ENCODE data around the gene SEC23A. TPM values are rescaled to one million over a fixed set of nuclear protein-coding genes. Genes with fewer than 3 reads are reported as not detected.
"Not testable (repeated sequence)": the region's sequence is repeated elsewhere in the genome, so short reads cannot be mapped to it uniquely, and the experiment has no call there.

Gene SEC23A
- polyA plus RNA-seq, 2 of the 4 experiments (the other 2 are of a cell fraction) = 96.4 to 176 TPM

DNA sequence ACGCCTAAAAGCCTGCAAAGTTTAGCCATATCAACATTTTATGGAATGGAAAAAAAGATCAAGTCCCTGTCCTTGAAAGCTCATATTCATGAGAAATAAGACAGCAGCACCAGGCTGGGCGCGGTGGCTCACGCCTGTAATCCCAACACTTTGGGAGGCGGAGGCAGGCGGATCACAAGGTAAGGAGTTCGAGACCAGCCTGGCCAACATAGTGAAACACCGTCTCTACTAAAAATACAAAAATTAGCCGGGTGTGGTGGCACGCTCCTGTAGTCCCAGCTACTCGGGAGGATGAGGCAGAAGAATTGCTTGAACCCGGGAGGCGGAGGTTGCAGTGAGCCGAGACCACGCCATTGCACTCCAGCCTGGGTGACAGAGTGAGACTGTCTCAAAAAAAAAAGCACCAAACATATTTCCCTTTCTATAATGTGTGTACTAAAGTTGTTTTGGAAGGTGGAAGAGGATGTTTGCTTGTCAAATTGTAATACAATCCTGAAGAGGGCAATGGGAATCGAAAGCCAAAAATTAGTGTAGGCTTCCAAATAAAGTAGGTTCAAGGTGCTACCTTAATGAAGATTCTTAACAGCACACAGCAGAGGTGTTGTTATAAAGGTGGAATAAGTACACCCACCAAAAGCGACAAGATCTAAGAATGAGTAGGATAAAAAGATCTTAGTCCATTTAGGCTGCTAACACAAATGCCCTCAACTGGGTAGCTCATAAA, 1.2 kb upstream of the SEC23A start:
- WGBS (ENCODE audit: missing lambda C conversion rate) = 88% methylated on average over 17 of the region's 17 CpGs
- H3K27ac ChIP-seq = peak overlapping the region; percentile 97
- H3K4me1 ChIP-seq = peaks cover 18% of the 10 kb centered on the region
- POLR2A ChIA-PET = interaction anchor here (1.3 to 2.2 kb wide), 3 partner anchors 66 to 322 kb away, joined by 3 to 34 read pairs (median 5); partner anchors contain the start of gene TRAPPC6B
- H3K9me3 ChIP-seq; ATAC-seq; DNase-seq (ENCODE audit: low read depth in 1 of 2, low spot score in 1 of 2); FAIRE-seq: not testable (repeated sequence)
- CTCF ChIA-PET = interaction anchor here (0.5 to 2.2 kb wide), 2 partner anchors 85 to 322 kb away, joined by 3 to 11 read pairs; no protein-coding TSS in a partner anchor
- peak overlapping the region; percentile 82 for H3K4me2 ChIP-seq
- peak overlapping the region; percentile 90 for H3K4me3 ChIP-seq

DNA sequence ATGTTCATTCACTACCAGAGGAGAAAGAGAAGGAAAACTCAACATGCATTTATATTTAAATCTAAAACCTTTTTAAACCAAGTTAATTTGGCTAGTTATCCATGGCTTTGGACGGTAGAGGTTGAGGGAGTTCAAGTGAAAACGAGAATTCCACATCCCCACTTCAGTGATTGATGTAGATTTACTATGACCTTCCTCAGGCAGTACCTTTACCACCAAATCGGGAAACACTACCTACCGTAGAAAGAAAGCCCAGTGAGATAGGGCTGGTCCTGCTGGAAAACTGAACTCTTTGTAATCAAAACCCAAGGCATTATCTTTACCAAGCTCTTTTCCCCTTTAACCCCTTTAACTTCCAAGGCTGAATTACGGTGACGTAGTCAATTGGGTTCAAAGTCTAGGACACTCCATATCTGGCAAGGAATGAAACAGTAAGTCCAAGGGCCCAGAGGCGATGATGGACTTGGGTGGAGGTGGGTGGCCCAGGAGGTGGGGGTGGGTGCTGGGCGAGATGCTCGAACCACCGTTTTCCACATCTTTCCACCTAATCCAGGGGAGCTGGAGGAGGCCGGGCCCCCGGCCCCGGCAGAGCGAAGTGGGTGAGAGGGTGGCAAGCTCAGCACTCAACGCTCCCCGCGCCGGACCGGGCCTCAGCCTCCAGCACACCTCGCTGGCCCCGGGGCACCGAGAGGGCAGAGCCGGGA, 618 bp downstream of the SEC23A start:
- CTCF ChIA-PET = interaction anchor here (0.6 to 2.2 kb wide), 7 partner anchors 30 to 324 kb away, joined by 3 to 11 read pairs (median 3); no protein-coding TSS in a partner anchor
- DNase-seq (ENCODE audit: low read depth in 1 of 2, low spot score in 1 of 2) (peak; percentile 34 to 71), ATAC-seq (peak; percentile 69 to 73), FAIRE-seq (no peak)
- peak overlapping the region; percentile 66 for H3K4me2 ChIP-seq
- peak overlapping the region; percentile 97 for H3K27ac ChIP-seq
- WGBS (ENCODE audit: missing lambda C conversion rate) = 2% methylated on average over 14 of the region's 23 CpGs
- peak overlapping the region; percentile 90 for H3K4me3 ChIP-seq
- POLR2A ChIA-PET = interaction anchor here (0.7 to 2.2 kb wide), 14 partner anchors 11 to 330 kb away, joined by 3 to 34 read pairs (median 4); partner anchors contain the start of genes FBXO33, GEMIN2, PNN and TRAPPC6B
- TF ChIP-seq, protein P1, sequence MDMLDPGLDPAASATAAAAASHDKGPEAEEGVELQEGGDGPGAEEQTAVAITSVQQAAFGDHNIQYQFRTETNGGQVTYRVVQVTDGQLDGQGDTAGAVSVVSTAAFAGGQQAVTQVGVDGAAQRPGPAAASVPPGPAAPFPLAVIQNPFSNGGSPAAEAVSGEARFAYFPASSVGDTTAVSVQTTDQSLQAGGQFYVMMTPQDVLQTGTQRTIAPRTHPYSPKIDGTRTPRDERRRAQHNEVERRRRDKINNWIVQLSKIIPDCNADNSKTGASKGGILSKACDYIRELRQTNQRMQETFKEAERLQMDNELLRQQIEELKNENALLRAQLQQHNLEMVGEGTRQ (IDR thresholded peaks at IDR 0.05) = no peak
- TF ChIP-seq MYC (IDR thresholded peaks at IDR 0.05; ENCODE audit: borderline replicate concordance, low read length) (no peak), CBX8 (IDR thresholded peaks at IDR 0.05) (no peak), NR3C1 (IDR thresholded peaks at IDR 0.05) (no peak), POLR2A (IDR thresholded peaks at IDR 0.05; ENCODE audit: low read length) (no peak), RAD21 (conservative IDR thresholded peaks at IDR 0.05 in 1 of 2, IDR thresholded peaks at IDR 0.05 in 1 of 2) (no peak), HEYL (CRISPR knock-in tag; IDR thresholded peaks at IDR 0.05) (no peak)
- H3K4me1 ChIP-seq = peaks cover 21% of the 10 kb centered on the region
- no peaks in the 10 kb centered on the region for H3K9me3 ChIP-seq

DNA sequence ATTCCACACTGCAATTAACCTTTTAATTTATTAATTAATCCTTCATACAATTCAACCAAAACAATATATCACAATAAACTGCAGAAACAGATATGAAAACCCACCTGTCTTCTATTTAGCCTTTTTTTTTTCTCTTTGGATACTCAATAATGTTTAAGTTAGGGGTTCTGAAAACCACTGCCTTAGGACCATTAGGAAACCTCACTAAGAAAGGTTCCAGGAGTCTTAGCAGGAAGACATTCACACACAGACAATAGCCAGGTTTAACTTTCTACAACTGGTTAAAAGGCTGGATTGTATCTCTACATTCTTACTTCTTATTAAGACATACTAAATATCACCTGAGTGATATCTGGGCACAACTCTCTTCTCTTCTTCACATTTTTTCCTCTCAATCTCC, 3.3 kb downstream of the SEC23A start:
- ChIA-PET CTCF (interaction anchor here (1.3 kb wide), 1 partner anchor 327 kb away, joined by 3 read pairs; no protein-coding TSS in a partner anchor), POLR2A (interaction anchor here (0.7 kb wide), 1 partner anchor 325 kb away, joined by 5 read pairs; no protein-coding TSS in a partner anchor)
- H3K4me2 ChIP-seq = peak overlapping the region; percentile 15; the same call in 1 of the 3 replicates
- no peak overlapping the region for H3K4me3 ChIP-seq
- peaks cover 25% of the 10 kb centered on the region for H3K4me1 ChIP-seq
- TF ChIP-seq FOSB (CRISPR knock-in tag; IDR thresholded peaks at IDR 0.05) (no peak), NFE2L2 (conservative IDR thresholded peaks at IDR 0.05; ENCODE audit: low read length) (no peak)
- no peaks in the 10 kb centered on the region for H3K9me3 ChIP-seq
- DNase-seq (ENCODE audit: low read depth in 1 of 2, low spot score in 1 of 2) (no peak), FAIRE-seq (no peak), ATAC-seq (no peak)
- H3K27ac ChIP-seq = no peak overlapping the region

DNA sequence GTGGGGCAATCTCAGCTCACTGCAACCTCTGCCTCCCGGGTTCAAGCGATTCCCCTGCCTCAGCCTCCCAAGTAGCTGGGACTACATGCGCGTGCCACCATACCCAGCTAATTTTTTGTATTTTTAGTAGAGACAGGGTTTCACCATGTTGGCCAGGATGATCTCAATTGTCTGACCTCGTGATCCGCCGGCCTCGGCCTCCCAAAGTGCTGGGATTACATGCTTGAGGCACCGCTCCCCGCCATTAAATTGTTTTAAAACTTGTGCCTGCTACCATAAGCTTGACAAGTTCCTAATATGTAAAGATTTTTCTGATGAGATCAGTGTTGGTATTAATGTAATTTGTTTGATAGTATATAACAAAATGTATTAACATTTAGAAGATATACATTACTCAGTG, 3.8 kb downstream of the SEC23A start:
- ATAC-seq; H3K4me2 ChIP-seq; H3K9me3 ChIP-seq; H3K4me3 ChIP-seq; FAIRE-seq; DNase-seq (ENCODE audit: low read depth in 1 of 2, low spot score in 1 of 2); H3K27ac ChIP-seq: not testable (repeated sequence)
- ChIA-PET CTCF (interaction anchor here (0.7 to 1.3 kb wide), 4 partner anchors 8 to 328 kb away, joined by 3 to 5 read pairs (median 3); no protein-coding TSS in a partner anchor), POLR2A (interaction anchor here (0.6 to 0.7 kb wide), 2 partner anchors 16 to 326 kb away, joined by 3 to 5 read pairs; no protein-coding TSS in a partner anchor)
- peaks cover 20% of the 10 kb centered on the region for H3K4me1 ChIP-seq
- 96% methylated on average over 10 of the region's 10 CpGs for WGBS (ENCODE audit: missing lambda C conversion rate)

DNA sequence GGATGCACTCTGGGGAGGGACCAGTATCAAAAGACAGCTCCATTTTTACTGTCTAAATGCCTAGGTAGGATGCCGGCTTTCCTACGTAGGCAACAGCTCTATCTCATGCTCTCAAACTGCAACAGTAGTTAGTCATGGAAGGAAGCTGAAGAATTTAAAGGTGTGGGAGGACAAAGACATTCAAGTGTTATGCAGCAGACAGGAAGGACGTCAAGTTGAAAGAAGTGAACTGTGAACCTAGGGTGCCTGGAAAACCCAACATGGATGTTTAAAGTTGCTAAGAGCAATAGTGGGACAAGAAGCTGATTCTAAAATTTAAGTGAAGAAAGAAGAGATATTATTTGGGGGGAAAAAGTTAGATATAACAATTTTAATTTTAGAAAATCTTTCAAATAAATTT, 5.9 kb downstream of the SEC23A start:
- FAIRE-seq = no peak
- TF ChIP-seq RARB (CRISPR knock-in tag; IDR thresholded peaks at IDR 0.05) (no peak), ZSCAN20 (CRISPR knock-in tag; IDR thresholded peaks at IDR 0.05) (no peak), POLR2A (IDR thresholded peaks at IDR 0.05; ENCODE audit: low read length) (no peak), JUNB (IDR thresholded peaks at IDR 0.05) (no peak), HOXB5 (CRISPR knock-in tag; IDR thresholded peaks at IDR 0.05) (no peak), KDM5A (IDR thresholded peaks at IDR 0.05) (no peak), ZFP36 (IDR thresholded peaks at IDR 0.05; ENCODE audit: borderline replicate concordance, partially characterized antibody) (no peak), CEBPB (IDR thresholded peaks at IDR 0.05) (no peak), JUN (IDR thresholded peaks at IDR 0.05) (no peak), ESRRA (IDR thresholded peaks at IDR 0.05; ENCODE audit: borderline replicate concordance, low read length) (no peak)
- TF ChIP-seq, protein P2, sequence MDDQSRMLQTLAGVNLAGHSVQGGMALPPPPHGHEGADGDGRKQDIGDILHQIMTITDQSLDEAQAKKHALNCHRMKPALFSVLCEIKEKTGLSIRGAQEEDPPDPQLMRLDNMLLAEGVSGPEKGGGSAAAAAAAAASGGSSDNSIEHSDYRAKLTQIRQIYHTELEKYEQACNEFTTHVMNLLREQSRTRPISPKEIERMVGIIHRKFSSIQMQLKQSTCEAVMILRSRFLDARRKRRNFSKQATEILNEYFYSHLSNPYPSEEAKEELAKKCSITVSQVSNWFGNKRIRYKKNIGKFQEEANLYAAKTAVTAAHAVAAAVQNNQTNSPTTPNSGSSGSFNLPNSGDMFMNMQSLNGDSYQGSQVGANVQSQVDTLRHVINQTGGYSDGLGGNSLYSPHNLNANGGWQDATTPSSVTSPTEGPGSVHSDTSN (IDR thresholded peaks at IDR 0.05) = no peak
- Histone ChIP-seq H3K9me3 (no peaks in the 10 kb centered on the region), H3K4me2 (0 out of 3 replicates have a peak overlapping the region, but pooled peaks have one; percentile 16), H3K27ac (no peak overlapping the region), H3K4me3 (no peak overlapping the region), H3K4me1 (peaks cover 16% of the 10 kb centered on the region)
- DNase-seq (ENCODE audit: low read depth in 1 of 2, low spot score in 1 of 2) = peak in 1 of 2 experiments; percentile 50
- ChIA-PET POLR2A (no interaction called here), CTCF (interaction anchor here (0.8 kb wide), 1 partner anchor 12 kb away, joined by 3 read pairs; no protein-coding TSS in a partner anchor)
- peak in 1 of 2 experiments; percentile 67; a peak in 3 of 6 replicates for ATAC-seq
- WGBS (ENCODE audit: missing lambda C conversion rate) = 60% methylated on average over 3 of the region's 3 CpGs

Measured in A549 (cell line).